ENCODE data around the gene EXD2.
"Not testable (repeated sequence)": the region's sequence is repeated elsewhere in the genome, so short reads cannot be mapped to it uniquely, and the experiment has no call there.

EXD2 gene

DNA sequence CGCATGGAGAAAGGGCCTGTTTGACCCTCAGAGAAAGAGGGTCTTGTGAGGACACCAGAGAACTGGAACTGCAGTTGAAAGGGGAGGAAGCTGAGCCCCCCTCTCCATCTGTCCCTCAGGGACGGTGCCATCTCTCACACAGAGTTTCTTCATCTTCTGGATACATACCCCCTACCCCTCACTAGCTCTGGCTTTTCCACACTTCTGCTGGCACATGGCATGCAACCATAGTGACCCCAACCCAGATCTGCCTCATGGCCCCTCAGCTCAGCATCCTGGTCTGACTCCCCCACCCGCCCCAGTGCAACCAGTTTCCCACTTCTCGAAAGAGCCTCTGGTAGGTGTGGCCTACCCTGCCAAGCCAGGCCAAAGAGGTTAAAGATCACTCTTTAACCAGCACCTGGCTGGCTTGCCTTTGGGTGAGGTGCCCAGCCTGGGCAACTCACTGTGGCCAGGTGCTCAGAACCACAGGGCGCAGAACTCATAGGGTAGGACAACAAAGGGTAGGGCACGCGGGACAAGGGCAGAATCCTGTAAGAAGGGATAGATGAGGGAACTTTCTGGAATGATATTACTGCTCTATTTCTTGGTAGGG lies 94.5 kb downstream of the EXD2 start:
- DNase-seq, result no peak

DNA sequence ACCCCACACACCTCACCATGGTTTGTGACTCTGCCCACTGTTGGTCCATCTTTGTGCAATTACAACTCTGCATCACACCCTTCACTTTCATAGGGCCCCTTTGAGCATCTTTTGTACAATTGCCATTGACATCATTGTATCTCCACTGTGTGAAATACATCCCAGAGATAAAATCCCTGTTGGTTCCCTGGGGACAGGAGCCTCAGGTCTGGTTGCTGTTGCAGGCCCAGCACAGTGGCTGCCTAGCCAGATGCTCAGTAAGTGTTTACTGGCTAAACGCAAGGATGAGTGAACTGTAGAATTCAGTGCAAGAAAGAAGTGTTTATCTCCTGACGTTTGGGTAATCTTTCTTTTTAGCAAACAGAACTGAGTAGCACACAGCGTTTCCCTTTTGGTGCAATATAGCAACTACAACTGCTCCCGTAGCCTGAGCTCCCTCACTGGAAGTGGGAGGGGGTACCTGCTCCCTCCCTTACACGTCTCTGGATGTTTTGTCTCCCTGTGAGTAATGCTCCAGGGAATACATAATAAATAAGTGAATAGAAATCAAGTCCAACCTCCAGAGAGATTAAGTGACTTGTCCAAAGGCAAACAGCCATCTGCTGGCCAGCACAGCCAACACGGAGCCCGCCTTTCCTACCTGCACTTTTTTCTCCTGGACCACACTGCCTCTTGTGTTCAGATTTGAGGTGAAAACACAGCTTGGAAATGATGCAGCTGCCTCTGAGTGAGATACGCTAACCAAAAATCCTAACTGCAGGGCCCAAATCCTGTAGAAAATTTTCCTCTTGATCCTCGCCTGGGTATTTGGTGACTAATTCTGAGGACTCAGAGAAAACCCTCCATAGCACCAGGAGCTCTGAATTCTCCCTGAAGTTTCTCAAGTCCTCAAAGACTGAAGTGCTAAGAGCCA lies 96.1 kb downstream of the EXD2 start:
- no peak for DNase-seq

DNA sequence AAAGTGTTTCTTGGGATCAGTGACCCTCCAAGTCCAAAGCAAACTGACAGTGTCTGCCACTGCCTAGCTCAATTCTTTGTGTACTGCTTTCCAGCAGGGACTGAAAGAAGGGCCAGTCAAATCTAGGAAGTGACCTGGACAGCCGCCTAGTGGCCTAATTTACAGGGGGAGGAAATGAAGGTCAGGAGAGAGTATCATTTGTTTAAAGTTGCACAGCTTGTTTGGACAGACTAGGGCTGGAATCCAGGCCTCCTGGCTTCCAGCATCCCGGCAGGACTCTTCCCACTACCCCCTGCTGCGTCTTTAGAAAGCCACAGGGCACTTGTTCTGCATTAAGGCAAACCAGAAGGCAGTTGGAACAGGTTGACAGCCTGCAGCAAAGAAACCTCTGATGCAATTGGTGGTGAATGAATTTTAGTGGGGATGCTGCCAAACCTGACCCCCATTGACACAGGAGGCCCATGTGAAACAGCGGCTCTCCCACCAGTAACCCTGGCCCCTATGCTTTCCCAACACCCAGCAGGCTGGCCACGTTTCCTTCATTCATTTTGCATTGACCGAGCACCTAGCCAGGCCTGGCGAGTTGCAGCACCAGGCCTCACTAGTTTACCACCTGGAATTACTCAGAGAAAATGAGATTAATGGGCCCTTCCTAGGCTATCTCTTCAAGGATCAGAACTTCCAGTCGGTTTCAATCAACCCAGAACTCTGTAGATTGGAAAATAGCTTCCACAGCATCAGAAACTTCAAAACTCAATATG lies 96.9 kb downstream of the EXD2 start:
- DNase-seq, result no peak

DNA sequence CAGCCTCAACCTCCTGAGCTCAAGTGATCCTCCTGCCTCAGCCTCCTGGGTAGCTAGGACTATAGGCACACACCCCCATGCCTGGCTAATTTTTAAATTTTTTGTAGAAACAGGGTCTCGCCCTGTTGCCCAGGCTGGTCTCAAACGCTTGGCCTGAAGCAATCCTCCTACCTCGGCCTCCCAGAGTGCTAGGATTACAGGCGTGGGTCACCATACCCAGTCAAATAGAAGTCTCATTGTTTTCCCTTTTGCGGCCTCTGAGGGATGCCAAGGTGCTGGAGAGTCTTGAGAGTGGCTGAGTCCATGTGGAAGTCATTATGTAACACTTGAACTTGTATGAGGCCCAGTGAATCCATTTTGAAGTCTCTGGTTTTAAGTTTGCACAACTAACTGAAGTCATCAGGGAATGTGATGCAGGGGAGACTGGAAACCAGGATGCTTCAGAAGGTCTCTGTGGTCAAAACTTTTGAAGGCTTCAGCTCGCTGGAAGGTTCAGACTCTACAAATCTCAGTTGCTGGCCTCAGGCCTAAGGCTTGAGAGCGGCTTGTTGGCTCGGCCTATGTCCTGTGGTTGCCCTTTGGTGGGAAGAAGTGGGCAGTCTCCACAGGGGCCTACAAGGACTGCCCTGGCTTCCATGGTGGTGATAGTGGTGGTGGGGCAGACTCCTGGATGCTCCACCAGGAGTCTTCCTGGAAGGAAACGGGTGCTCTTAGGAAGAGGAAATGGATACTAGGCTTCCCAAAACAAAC lies 97.8 kb downstream of the EXD2 start:
- no peak for DNase-seq

DNA sequence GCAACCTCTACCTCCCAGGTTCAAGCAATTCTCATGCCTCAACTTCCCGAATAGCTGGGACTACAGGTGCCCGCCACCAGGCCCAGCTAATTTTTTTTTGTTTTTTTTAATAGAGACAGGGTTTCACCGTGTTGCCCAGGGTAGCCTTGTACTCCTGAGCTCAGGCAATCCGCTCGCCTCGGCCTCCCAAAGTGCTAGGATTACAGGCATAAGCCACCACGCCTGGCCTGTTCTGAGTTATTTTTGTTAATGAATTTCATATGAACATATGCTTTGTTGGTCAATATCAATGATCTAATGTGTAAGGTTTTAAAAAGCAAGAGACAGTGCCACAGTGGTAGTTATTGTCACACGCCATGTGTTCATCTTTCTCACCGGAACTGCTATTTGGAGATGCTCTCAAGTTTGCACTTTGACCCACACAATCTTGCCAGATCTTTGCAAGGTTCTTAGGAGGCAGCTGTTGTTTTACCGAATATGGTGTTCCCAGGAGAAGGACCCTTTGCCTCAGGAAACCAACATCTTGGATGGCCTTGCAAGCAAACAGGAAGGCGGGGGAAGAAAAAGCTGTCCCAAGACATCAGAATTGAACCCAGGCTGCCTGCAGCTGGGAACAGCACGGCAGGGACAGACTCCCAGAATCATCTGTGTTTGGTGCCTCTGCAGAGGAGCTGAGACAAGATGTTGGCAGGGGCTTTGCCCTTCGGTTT lies 98.7 kb downstream of the EXD2 start:
- DNase-seq, result no peak

DNA sequence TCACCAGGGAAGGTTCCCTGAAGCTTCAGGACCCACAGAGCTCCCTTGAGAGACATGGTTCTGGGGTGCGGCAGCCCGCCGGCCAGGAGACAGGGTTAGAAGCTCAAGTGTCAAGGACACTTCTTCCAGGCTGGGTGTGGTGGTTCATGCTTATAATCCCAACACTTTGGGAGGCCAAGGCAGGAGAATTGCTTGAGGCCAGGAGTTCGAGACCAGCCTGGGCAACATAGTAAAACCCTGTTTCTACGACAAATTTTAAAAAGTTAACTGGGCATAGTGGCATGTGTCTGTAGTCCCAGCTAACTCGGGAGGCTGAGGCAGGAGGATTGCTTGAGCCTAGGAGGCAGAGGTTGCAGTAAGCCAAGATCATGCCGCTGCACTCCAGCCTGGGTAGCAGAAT lies 99.6 kb downstream of the EXD2 start:
- not testable (repeated sequence) for DNase-seq

DNA sequence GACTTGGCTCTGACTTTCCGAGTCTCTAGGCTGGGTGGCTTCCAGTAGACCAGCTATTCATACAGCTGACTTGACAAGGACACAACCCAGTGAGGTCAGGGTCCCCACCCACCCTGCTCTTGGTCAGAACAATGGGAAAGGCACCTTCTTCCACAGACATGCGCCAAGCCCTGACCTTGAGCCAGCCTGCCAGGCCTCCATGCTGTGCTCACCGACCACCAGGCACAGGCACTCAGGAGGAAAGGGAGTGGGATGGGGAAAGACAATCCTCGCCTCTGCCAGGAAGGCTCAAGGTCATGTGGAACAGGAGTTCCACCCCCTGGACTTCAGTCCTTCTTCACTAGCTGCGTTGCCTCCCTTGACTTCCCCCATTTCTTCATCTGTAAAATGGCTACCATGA lies 100.1 kb downstream of the EXD2 start:
- no peak for DNase-seq

DNA sequence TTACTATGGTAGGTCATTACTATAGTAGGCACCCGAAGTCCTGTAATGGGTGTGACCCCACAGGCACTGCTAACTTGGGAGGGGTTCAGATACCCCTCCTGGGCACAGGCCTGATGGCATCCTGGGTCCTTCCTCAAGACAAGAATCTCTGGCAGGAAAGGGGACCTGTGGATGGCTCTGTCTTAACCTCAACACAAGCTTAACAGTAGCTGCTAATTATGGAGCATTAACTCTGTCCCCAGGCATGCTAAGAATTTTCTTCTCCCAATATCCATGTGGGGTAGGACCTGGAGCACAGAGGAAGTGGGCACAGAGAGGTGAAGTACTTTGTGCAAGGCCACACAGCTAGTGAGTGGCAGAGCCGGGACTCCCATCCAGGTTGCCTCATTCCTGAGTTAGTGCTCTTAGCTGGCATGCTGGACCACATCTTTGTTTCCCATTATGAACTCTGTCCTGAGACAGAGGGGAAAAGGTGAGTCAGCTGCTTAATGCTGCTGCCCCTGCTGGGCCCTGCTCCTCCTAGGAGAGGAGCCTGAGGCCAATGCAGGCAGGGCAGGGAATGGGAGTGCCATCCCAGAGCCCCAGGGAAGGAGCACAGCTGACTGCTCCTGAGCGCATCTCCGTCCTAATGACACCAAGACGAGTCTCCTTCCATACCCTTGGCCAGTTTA lies 100.7 kb downstream of the EXD2 start:
- DNase-seq, result no peak
